GM19452 (cell line): Measurements from ENCODE around the gene ADAMTSL3.

Experiments used
- ATAC-seq: cut with Tn5 transposase; IDR thresholded peaks from one replicate; pipeline ENCODE4 v1.9.1; 2021; ENCODE audit not compliant: unreplicated experiment

ADAMTSL3 gene, protein sequence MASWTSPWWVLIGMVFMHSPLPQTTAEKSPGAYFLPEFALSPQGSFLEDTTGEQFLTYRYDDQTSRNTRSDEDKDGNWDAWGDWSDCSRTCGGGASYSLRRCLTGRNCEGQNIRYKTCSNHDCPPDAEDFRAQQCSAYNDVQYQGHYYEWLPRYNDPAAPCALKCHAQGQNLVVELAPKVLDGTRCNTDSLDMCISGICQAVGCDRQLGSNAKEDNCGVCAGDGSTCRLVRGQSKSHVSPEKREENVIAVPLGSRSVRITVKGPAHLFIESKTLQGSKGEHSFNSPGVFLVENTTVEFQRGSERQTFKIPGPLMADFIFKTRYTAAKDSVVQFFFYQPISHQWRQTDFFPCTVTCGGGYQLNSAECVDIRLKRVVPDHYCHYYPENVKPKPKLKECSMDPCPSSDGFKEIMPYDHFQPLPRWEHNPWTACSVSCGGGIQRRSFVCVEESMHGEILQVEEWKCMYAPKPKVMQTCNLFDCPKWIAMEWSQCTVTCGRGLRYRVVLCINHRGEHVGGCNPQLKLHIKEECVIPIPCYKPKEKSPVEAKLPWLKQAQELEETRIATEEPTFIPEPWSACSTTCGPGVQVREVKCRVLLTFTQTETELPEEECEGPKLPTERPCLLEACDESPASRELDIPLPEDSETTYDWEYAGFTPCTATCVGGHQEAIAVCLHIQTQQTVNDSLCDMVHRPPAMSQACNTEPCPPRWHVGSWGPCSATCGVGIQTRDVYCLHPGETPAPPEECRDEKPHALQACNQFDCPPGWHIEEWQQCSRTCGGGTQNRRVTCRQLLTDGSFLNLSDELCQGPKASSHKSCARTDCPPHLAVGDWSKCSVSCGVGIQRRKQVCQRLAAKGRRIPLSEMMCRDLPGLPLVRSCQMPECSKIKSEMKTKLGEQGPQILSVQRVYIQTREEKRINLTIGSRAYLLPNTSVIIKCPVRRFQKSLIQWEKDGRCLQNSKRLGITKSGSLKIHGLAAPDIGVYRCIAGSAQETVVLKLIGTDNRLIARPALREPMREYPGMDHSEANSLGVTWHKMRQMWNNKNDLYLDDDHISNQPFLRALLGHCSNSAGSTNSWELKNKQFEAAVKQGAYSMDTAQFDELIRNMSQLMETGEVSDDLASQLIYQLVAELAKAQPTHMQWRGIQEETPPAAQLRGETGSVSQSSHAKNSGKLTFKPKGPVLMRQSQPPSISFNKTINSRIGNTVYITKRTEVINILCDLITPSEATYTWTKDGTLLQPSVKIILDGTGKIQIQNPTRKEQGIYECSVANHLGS (N-terminal part only)

DNA sequence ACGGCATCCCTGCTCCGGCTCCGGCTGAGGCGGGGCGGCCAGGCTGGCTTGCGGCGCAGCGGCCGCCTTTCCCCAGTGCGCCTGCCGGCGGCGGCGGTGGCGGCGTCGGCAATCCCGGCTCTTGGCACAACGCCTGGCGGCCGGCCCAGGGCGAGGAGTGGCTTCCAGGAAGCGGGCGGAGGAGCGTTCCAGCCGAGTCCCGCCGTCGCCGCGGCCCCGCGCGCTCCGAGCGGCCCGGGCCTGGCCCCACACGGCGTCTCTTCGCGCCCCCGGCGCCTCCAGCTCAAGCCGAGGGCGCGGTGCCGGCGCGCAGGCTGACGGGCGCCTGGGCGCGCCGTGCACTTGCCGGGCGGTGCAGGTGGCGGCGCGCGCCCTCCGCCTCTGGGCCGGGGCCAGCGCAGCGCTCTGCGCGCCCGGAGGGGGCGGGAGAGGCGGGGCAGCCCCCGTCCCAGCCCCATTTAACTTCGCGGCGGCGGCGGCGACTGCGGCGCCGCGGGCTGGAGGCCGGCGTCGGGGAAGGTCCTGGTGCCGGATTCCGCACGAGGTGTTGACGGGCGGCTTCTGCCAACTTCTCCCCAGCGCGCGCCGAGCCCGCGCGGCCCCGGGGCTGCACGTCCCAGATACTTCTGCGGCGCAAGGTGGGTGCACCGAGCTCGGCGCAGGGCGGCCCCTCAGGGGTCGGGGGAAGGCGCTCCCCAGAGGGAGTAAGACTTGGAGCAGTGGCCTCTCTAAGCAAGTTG lies at the start of gene ADAMTSL3:
ADAMTSL3 (plus strand) TSS at position 485 of the 740 bp plus-strand sequence. CDS start 1,639 bp downstream, outside the sequence.
- ATAC-seq: no peak

DNA sequence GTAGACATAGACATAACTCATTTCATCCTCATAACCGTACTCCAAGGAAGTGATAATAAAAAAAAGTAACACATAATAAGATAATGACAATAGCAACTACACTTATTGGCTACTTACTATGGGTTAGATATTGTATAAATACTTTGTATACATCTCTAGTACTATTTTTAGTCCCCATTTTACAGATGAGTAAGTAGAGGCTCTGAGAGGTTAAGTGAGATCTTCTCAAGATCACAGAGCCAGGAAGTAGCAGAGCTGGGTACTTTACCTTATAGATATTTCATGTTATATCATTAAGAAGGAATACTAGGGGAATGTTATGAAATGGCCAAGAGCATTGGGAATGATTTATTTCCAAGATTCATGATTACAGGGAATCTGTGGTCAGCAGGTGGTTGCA lies 49.4 kb upstream of the ADAMTSL3 start:
- no peak for ATAC-seq

DNA sequence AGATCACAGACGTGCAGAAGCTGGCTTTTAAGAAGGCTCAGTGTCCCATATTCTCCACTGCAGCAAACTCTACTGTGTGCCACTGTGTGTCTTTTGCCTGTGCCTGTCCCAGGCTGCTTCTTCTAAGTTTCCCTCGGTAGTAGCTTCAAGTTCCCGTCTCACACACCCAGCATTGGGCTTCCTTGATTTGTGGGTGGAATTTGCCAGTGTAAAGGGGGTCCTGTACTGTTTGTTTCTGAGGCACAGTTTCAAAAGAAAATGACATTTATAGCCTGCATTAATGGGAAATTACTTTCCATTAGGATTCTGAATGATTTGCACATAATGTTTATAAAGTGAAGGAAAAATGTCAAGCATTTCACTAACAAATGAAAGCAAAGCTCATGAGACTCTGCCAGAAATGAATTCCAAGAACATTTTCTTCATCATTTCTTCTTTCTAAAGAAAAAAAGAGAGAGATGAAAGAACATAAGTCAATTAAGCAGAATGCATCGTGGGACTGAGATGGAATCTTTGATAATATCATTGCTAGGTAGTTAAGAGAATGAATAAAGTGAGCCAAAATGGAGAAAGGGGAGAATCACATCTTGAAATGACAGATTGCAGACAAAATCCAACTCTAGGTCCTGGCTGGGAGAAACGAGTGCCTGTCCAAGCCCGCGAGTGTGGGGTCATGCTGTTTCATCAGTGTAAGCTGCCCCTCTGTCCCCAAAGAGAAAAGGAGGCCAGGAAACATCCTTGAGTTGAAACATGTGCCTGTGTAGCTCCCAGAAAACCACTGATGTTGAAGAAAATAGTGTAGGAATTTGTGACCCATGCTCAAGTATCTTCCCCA lies 48.6 kb upstream of the ADAMTSL3 start:
- ATAC-seq: no peak

DNA sequence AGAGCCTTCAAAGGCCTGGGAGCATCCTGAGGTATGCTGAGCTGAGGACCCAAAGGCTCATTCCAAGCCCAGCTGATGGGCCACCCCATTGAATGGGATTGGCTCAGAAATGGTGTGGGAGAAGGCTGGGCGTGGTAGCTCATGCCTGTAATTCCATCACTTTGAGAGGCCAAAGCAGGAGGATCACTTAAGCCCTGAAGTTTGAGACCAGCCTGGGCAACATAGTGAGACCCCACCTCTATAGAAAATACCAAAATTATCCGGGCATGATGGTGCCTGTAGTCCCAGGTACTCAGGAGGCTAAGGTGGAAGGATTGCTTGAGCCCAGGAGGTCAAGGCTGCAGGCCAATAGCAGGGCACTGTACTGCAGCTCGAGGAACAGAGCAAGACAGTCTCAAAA lies 43.8 kb upstream of the ADAMTSL3 start:
- ATAC-seq: no peak

DNA sequence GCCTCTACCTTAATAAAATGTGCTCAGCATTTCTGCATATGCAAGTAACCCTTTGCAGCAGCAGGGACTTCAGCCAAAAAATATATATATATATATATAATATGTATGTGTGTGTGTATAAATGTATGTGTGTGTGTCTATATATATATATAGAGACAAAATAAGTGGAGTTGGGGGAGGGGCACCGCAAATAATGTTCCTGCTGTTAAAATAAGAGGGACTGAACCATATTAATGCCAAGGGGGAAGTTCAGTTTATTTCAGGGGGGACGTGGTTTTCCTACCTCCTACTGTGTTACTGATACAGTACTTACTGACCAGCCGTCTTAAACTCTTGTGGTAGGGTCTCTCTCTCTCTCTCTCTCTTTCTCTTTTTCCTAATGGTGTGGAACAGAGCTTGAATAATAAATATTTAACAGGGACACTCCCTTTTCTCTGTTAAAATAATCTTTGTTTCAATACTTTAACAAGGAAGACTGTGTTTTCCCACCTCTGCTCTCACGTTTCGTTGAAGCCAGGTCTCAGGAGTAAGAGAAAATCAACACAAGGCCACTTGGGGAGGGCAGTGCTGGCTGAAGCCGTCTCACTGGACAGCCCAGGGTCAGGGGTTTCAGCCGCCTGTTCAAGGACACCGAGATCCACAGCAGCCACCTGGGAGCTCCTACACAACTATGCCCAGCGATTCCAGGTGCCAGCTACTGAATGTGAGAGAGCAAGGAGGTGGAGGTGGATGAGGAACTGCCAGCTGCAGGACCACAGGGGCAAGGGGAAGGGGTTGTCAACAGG lies 42.8 kb upstream of the ADAMTSL3 start:
- ATAC-seq: no peak

DNA sequence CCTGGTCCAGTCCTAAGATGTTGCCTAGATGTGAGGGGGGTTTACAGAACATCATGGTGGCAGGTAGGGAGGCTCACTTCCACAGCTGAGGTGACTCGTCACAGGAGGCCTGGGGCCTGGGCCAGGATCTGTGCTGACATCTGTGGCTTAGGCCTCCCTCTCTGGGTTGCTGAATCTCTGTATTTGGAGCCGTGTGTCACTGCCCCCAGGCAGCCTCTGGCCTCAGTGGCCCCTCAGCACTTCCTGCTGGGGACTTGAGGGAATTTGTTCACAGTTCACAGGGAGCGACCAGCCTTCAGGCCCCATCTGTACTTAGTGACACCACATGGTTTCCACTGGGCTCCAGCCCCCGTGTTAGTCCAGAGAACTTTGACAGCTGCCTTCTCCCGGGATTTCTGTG lies 41.7 kb upstream of the ADAMTSL3 start:
- ATAC-seq: no peak

DNA sequence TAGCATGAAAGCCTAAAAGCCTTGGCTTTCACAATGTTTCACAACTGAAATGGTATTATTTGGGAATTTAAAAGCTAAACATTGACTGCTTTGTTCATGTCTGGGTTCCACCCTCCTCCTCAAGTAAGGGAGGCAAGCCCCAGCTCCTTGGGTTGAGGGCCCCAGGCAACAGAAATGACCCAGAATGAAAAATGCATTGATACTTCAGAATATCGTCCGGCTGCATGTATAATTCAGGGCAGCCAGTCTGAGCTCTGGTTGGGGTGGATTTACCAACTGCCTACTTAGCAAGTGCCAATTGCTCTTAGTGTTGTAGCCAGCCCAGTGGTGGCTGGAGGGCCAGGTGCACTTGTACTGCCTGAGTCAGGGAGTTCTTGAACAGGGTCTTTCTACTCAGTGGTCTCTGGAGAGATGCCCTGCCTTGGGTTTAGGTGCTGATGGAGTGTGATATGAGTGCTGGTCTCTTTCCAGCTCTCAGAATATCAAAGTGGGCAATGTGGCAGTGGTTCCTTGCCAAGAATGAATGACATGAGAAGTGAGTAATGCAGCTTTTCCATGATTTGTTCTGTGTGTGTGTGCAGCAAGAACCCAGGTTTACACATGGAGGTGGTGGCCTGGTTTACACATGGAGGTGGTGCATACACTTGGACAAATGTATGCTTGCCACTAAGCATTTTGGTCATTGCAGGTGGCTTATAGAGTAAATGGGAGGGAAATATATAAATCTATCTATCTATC lies 40.9 kb upstream of the ADAMTSL3 start:
- ATAC-seq: no peak

DNA sequence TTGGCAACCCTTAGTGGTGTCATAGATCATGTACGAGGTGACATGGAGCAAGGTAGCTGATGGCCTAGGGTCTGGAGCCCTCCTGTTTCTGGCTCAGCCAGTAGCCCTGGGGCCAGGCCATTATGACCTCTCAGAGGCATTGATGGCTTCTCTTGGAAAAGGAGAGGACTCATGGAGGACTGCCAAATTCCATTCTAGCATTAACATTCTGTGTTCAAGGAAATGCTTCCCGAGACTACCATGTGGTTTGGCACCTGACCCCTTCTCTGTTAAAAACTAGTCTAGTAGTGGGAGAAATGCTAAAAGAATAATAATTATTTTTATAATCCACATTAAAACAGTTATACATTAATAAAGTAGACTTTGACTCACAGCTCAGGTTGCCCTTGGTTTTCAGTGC lies 40.2 kb upstream of the ADAMTSL3 start:
- ATAC-seq: no peak

DNA sequence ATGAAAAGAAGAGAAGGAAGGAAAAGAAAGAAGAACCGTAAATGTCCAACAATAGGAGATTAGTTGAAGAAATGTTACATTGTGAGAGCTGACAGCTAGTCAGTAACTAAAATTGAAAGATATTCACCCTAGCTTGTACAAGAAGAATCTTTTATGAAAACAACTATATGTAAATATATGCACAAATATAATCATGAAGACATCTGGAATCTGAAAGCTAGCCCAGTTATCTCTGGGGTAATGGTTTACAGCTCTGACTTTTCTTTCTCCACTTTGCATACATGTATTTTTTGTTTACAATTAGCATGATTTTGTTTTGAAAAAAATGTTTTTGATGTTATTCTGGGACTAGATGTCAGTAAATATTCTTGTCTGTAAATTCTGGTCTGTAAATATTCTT lies 37.1 kb upstream of the ADAMTSL3 start:
- no peak for ATAC-seq

DNA sequence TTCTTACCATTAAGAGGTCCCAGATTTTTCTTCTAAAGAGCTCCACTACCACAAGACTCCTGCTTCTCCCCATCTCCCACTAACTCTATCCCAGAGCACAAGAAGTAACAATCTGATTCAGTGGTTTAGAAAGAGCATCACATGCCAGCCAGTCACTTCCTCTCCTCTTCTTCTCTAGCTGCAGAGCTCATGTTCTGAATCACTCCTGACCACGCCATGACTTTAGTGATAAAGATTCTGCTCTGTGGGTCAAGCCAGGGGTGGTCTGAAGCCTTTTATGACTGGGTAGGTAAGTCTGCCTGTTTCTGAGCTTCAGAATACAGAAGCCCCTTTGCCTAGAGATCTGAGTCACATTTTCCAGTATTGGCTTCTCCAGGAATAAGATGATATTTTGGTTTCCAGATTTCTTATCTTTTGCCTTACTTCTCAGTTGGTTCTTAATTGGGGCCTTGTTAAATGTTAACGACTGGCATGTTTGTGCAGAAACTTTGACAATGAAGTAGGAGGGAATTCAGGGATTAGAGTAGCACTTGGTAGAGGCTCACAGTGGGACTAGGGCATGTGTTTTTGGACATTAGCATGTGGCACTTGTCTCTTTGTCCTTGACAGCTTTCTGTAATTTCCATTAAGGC lies 27.6 kb upstream of the ADAMTSL3 start:
- no peak for ATAC-seq

DNA sequence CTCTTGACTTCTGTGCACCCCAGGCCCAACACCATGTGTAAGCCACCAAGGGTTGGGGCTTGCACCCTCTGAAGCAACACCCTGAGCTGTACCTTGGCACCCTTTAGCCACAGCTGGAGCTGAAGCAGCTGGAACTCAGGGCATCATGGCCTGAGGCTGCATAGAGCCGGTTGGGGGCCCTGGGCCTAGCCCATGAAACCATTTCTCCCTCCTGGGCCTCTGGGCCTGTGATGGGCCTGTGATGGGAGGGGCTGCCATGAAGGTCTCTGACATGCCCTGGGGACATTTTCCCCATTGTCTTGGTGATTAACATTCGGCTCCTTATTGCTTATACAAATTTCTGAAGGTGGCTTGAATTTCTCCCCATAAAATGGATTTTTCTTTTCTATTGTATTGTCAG lies 22.4 kb upstream of the ADAMTSL3 start:
- ATAC-seq: no peak

DNA sequence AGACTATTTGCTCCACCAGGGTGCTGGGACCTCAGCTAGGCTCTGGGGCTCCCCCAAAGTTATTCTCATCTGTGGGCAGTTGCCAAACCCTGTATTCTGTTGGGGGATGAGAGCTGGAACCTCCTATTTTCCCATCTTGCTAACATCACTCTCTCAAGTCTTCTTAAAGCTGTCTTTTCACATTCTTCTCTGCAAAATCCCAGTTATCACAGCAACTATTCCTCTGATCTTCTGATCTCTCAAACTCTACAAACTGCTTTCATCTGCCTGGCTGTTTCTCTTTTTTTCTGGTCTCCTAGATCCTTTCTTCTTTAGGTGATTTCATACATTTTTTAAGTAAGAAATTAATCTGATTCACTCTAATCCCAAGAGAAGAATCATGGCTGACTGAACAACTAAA lies 10.7 kb upstream of the ADAMTSL3 start:
- no peak for ATAC-seq

DNA sequence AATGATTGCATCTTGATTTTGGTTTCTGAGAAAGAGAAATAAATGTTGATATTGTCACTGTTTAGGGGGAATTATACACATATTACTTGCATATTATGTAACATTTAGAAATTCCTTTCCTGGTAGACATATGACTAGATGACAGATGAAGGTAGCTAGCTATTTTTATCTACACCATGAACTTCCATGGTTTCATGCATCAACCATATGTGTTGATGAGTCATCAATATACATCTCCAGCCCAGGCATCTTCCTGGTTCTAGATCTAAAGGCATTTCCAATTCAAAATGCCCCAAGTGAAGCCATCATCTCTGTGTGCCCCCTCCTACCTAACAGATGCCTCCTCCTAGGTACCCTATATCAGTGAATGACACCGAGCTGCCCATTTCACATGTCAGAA lies 9.5 kb upstream of the ADAMTSL3 start:
- ATAC-seq: no peak

DNA sequence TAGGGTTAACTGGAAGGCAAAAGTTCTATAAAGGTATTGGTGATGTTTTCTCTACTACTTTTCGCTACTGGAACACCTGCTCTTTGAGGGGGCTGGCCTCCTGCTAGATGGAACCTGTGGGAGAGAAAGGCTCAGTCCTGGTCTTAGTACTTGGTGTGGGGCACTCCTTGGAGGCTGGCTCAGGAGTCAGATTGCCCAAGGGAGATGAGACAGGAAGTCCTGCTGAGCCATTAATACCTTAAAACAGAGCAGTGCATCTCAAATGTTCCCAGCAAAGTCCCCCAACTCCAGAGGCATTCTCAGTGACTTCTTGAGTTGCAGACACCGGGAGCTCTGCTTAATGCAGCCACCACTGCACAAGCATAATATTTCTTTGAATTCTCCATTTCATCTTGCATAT lies 3.1 kb upstream of the ADAMTSL3 start:
- ATAC-seq: no peak

DNA sequence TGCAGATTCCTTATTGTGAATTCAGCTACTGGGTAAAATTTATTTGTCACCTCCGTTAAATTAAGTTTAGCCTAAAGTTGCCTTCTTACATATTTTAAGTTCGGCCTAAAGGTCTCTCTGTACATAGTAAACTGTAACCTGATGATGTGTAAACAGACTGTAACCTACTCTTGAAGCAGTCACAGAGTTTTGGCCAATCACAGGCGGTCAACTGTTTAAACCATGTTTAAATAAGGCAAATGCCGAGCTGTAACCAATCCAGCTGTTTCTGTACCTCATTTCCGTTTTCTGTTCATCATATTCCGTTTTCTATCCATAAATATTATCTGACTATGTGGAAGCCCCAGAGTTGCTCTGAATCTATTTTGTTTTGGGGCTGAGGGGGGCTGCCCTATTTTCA lies 2.4 kb upstream of the ADAMTSL3 start:
- ATAC-seq: no peak

DNA sequence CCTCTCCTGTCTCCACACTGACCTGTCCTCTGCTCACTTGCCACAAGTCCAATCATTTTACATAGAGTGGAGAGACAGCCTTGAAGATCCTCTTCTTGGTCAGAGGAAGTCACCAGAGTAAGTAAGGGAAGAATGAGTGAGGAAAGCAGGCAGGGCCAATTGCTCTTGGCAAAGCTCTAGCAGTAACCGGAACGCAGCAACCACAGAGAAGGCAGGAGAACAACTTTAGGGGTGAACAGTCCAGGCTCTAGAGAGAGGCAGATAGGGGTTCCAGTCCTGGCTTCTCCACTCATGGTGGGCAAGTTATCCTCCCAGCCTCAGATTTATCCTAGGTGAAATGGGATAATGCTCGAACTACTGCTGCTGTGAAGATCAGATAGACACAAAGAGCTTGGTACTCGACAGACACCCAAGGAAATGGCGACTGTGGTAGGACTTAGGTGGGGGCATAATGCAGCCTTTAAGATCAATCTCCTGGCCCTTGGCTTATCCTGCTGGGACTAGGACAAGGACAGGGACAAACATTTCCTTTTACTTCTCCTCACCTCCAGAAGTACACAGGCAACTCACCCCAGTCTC lies 1.2 kb upstream of the ADAMTSL3 start:
- ATAC-seq: no peak

DNA sequence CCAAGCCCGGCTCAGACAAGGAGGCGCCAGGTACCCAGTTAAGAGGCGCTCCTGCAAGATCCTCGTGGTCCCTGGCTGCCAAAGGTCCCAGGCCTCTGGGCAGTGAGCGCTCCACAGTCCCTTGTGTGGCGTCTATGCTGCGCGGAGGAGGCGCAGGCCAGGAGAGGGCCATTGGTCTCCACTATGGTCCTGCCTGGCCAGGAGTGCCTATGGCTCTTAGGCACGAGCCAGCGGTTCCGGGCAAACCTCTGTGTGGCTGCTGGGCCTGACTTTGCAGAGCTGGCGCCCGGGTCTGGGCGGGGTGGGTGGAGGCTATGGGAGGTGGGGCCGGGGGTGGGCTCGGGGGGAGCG lies 660 bp upstream of the ADAMTSL3 start:
- no peak for ATAC-seq
